Liver (tissue), 9 donors: ENCODE results near the gene BLVRA. TPM values are rescaled to one million over a fixed set of nuclear protein-coding genes. Genes with fewer than 3 reads are reported as not detected.

Experiments
- DNase-seq: peaks from one replicate; pipeline ENCODE4 v3.0.0-alpha.2; 2017; ENCODE audit warnings: low spot score
- H3K27ac ChIP-seq, 2 donors: one replicate each; pipeline ENCODE4 v1.7.0; 2013; ENCODE audit warnings: inconsistent platforms in 2 of 2, low read length in 2 of 2, control low read depth in 1 of 2, low read depth in 1 of 2, mild to moderate bottlenecking in 1 of 2
- H3K27me3 ChIP-seq, 4 donors: one replicate each; pipeline versions ENCODE4 v1.6.1 to v1.7.0; 2013; ENCODE audit warnings: low read length in 3 of 4, inconsistent platforms in 1 of 4, mild to moderate bottlenecking in 1 of 4, moderate library complexity in 1 of 4; ENCODE audit not compliant: control insufficient read depth in 4 of 4, insufficient read depth in 4 of 4
- H3K36me3 ChIP-seq, 4 donors: one replicate each; pipeline versions ENCODE4 v1.6.1 to v1.7.0; 2013; ENCODE audit warnings: low read length in 3 of 4, mild to moderate bottlenecking in 3 of 4, low read depth in 1 of 4, moderate library complexity in 1 of 4; ENCODE audit not compliant: control insufficient read depth in 4 of 4, insufficient read depth in 3 of 4
- H3K4me1 ChIP-seq, 4 donors: one replicate each; pipeline versions ENCODE4 v1.6.1 to v1.7.0; 2013; ENCODE audit warnings: low read length in 3 of 4, mild to moderate bottlenecking in 3 of 4, moderate library complexity in 1 of 4; ENCODE audit not compliant: control insufficient read depth in 4 of 4, insufficient read depth in 4 of 4
- H3K4me3 ChIP-seq, 3 donors: one replicate each; pipeline versions ENCODE4 v1.6.1 to v1.7.0; 2013; ENCODE audit warnings: low read length in 3 of 3, control low read depth in 1 of 3, low read depth in 1 of 3, mild to moderate bottlenecking in 1 of 3
- H3K9ac ChIP-seq, 2 donors: one replicate each; pipeline ENCODE4 v1.7.0; 2013; ENCODE audit warnings: low read length in 2 of 2, mild to moderate bottlenecking in 2 of 2, moderate library complexity in 2 of 2, control low read depth in 1 of 2, low read depth in 1 of 2
- H3K9me3 ChIP-seq, 4 donors: one replicate each; pipeline versions ENCODE4 v1.6.1 to v1.7.0; 2013; ENCODE audit warnings: low read length in 3 of 4; ENCODE audit not compliant: control insufficient read depth in 4 of 4
- EGR1 ChIP-seq, 2 donors: IDR thresholded peaks; 2 replicates each; pipeline ENCODE4 v1.6.1; 2016 to 2018; ENCODE audit warnings: antibody characterized with exemption in 2 of 2, low read depth in 2 of 2
- FOXA1 ChIP-seq: IDR thresholded peaks from 2 replicates; pipeline ENCODE4 v1.6.1; 2016; ENCODE audit warnings: antibody characterized with exemption
- GABPA ChIP-seq, 2 donors: IDR thresholded peaks in 1 of 2; conservative IDR thresholded peaks in 1 of 2; 2 replicates each; pipeline ENCODE4 v1.6.1; 2016; ENCODE audit warnings: antibody characterized with exemption in 2 of 2, mild to moderate bottlenecking in 1 of 2, moderate library complexity in 1 of 2
- HNF4A ChIP-seq, 2 donors: conservative IDR thresholded peaks; 2 replicates each; pipeline ENCODE4 v1.6.1; 2016; ENCODE audit warnings: antibody characterized with exemption in 2 of 2, mild to moderate bottlenecking in 2 of 2
- HNF4G ChIP-seq: IDR thresholded peaks from 2 replicates; pipeline ENCODE4 v1.6.1; 2016; ENCODE audit warnings: antibody characterized with exemption
- MAX ChIP-seq: IDR thresholded peaks from 2 replicates; pipeline ENCODE4 v1.6.1; 2016; ENCODE audit warnings: antibody characterized with exemption
- RAD21 ChIP-seq, 2 donors: IDR thresholded peaks; 2 replicates each; pipeline ENCODE4 v1.6.1; 2016; ENCODE audit warnings: antibody characterized with exemption in 2 of 2, mild to moderate bottlenecking in 2 of 2
- REST ChIP-seq: IDR thresholded peaks from 2 replicates; pipeline ENCODE4 v1.6.1; 2016; ENCODE audit warnings: antibody characterized with exemption, mild to moderate bottlenecking
- RXRA ChIP-seq, 2 donors: IDR thresholded peaks; 2 replicates each; pipeline ENCODE4 v1.6.1; 2017 to 2018; ENCODE audit warnings: antibody characterized with exemption in 2 of 2, mild to moderate bottlenecking in 1 of 2
- SP1 ChIP-seq: IDR thresholded peaks from 2 replicates; pipeline ENCODE4 v1.6.1; 2018; ENCODE audit warnings: antibody characterized with exemption, mild to moderate bottlenecking
- TAF1 ChIP-seq: conservative IDR thresholded peaks from 2 replicates; pipeline ENCODE4 v1.6.1; 2016; ENCODE audit warnings: antibody characterized with exemption, mild to moderate bottlenecking
- YY1 ChIP-seq: IDR thresholded peaks from 2 replicates; pipeline ENCODE4 v1.6.1; 2016; ENCODE audit warnings: antibody characterized with exemption, mild to moderate bottlenecking
- ZBTB33 ChIP-seq: IDR thresholded peaks from 2 replicates; pipeline ENCODE4 v1.6.1; 2016; ENCODE audit warnings: antibody characterized with exemption
- WGBS: extraction: QIAGEN DNeasy Blood & Tissue Kit; methylation state at CpG from one replicate; pipeline ENCODE4 v1.1.7; 2013; 5-methylcytosine and 5-hydroxymethylcytosine counted together
- polyA plus RNA-seq, 2 donors: library from polyadenylated mRNA; stranded (reverse) in 1 of 2; unstranded in 1 of 2; fragments of 200-250 nt in 1 of 2; fragments of >200 nt in 1 of 2; fragmentation: Nextera tagmentation in 1 of 2; extraction: Ambion mirVana in 1 of 2; gene quantifications; one replicate each; pipeline versions ENCODE4 v1.2.1 to v1.2.3, GENCODE V29; 2013 to 2015
- total RNA-seq, 2 donors: library from RNA; depleted of rRNA; stranded (reverse); fragments of >200 nt; gene quantifications; one replicate each; pipeline ENCODE4 v1.2.3, GENCODE V29; 2014
- donor health status: healthy.
- donor health status: healthy.
- donor health status: healthy.
- donor health status: healthy.
- donor health status: healthy.

BLVRA gene
- total and polyA plus RNA-seq, 4 donors = 5.1 to 23.5 (median 6.8) TPM

- no peak overlapping the region for H3K4me3 ChIP-seq
- H3K9me3 ChIP-seq = no peaks in the 10 kb centered on the region
- no peak for DNase-seq
- H3K9ac ChIP-seq = peak overlapping the region in 1 of 2 donors; percentile 69
- H3K36me3 ChIP-seq = no peaks in the 10 kb centered on the region
- H3K27me3 ChIP-seq = no peaks in the 10 kb centered on the region
- WGBS = 69% methylated on average over 9 of the region's 9 CpGs
- no peak overlapping the region for H3K27ac ChIP-seq
- TF ChIP-seq RAD21 (IDR thresholded peaks at IDR 0.05) (no peak), RXRA (IDR thresholded peaks at IDR 0.05) (no peak), TAF1 (no peak), HNF4A (conservative IDR thresholded peaks at IDR 0.05) (no peak), HNF4G (no peak), FOXA1 (no peak), SP1 (no peak), MAX (no peak)
- peaks cover 0 to 12% (median 0%) of the 10 kb centered on the region in 4 donors for H3K4me1 ChIP-seq
Observed at GRCh38 chr7:43838201-43838658, 79.8 kb downstream of the BLVRA start.

- Histone ChIP-seq H3K9ac (no peak overlapping the region), H3K9me3 (no peaks in the 10 kb centered on the region), H3K27me3 (no peaks in the 10 kb centered on the region), H3K36me3 (no peaks in the 10 kb centered on the region), H3K4me1 (peaks cover 0 to 5% (median 0%) of the 10 kb centered on the region in 4 donors), H3K4me3 (no peak overlapping the region), H3K27ac (no peak overlapping the region)
- TF ChIP-seq HNF4A (conservative IDR thresholded peaks at IDR 0.05) (no peak), ZBTB33 (no peak), EGR1 (IDR thresholded peaks at IDR 0.05; ENCODE audit: low read depth in 2 of 2) (no peak), SP1 (no peak), GABPA (IDR thresholded peaks at IDR 0.05 in 1 of 2, conservative IDR thresholded peaks at IDR 0.05 in 1 of 2) (no peak), TAF1 (no peak), REST (no peak), MAX (no peak), YY1 (no peak)
- WGBS = 95% methylated on average over 4 of the region's 4 CpGs
- no peak for DNase-seq
Observed at GRCh38 chr7:43843296-43843695, 84.8 kb downstream of the BLVRA start.
